HL-60 (cell line): ENCODE data around the gene ID1.

ENCODE experiments used
- GABPA ChIP-seq: IDR thresholded peaks from 2 replicates; pipeline ENCODE4 v1.6.1; 2012; ENCODE audit warnings: low read depth
- POLR2AphosphoS5 ChIP-seq: IDR thresholded peaks from 2 replicates; pipeline ENCODE4 v1.6.1; 2012; ENCODE audit warnings: low read depth
- REST ChIP-seq: IDR thresholded peaks from 2 replicates; pipeline ENCODE4 v1.6.1; 2012; ENCODE audit warnings: low read depth; ENCODE audit not compliant: insufficient replicate concordance
- SPI1 ChIP-seq: IDR thresholded peaks from 2 replicates; pipeline ENCODE4 v1.6.1; 2012; ENCODE audit warnings: low read depth, mild to moderate bottlenecking, borderline replicate concordance
- TF ChIP-seq, protein P1 (sequence below): IDR thresholded peaks from one replicate; pipeline ENCODE4 v1.5.1; 2011; ENCODE audit warnings: low read length, control low read depth, inconsistent platforms; ENCODE audit not compliant: insufficient read depth

GRCh38 chr20:31562241-31562640, 42.8 kb upstream of the ID1 start:
- no peak for TF ChIP-seq REST
- TF ChIP-seq, protein P1, sequence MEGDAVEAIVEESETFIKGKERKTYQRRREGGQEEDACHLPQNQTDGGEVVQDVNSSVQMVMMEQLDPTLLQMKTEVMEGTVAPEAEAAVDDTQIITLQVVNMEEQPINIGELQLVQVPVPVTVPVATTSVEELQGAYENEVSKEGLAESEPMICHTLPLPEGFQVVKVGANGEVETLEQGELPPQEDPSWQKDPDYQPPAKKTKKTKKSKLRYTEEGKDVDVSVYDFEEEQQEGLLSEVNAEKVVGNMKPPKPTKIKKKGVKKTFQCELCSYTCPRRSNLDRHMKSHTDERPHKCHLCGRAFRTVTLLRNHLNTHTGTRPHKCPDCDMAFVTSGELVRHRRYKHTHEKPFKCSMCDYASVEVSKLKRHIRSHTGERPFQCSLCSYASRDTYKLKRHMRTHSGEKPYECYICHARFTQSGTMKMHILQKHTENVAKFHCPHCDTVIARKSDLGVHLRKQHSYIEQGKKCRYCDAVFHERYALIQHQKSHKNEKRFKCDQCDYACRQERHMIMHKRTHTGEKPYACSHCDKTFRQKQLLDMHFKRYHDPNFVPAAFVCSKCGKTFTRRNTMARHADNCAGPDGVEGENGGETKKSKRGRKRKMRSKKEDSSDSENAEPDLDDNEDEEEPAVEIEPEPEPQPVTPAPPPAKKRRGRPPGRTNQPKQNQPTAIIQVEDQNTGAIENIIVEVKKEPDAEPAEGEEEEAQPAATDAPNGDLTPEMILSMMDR = no peak
- TF ChIP-seq GABPA = no peak
- no peak for TF ChIP-seq SPI1
- TF ChIP-seq POLR2AphosphoS5 = no peak
